Testis (tissue), 3 donors: ENCODE results near the gene FBXO40. TPM values are rescaled to one million over a fixed set of nuclear protein-coding genes. Genes with fewer than 3 reads are reported as not detected.
A peak's percentile ranks its signal among the peaks of the same experiment; 100 is the strongest.
"Not testable (repeated sequence)": the region's sequence is repeated elsewhere in the genome, so short reads cannot be mapped to it uniquely, and the experiment has no call there.

Source experiments
- DNase-seq: peaks from one replicate; pipeline ENCODE4 v3.0.0-alpha.2; 2019
- H3K27ac ChIP-seq, 2 donors: fragments of 200-600 bp; sonication (generic); one replicate each; pipeline ENCODE4 v1.5.1; 2019
- H3K27me3 ChIP-seq: fragments of 200-600 bp; sonication (generic); one replicate; pipeline ENCODE4 v1.5.1; 2019
- H3K36me3 ChIP-seq: fragments of 200-600 bp; sonication (generic); one replicate; pipeline ENCODE4 v1.5.1; 2017; ENCODE audit warnings: low read depth; ENCODE audit errors: missing control alignments
- H3K4me1 ChIP-seq: fragments of 200-600 bp; sonication (generic); one replicate; pipeline ENCODE4 v1.5.1; 2019
- H3K4me3 ChIP-seq, 2 donors: fragments of 200-600 bp; sonication (generic); one replicate each; pipeline ENCODE4 v1.5.1; 2017 to 2019
- H3K9me3 ChIP-seq: fragments of 200-600 bp; sonication (generic); one replicate; pipeline ENCODE4 v1.5.1; 2017
- POLR2A ChIP-seq: fragments of 450-650 bp; IDR thresholded peaks from one replicate; pipeline ENCODE4 v1.6.1; 2017; ENCODE audit warnings: antibody characterized with exemption, mild to moderate bottlenecking, moderate library complexity
- WGBS, 2 donors: methylation state at CpG; one replicate each; pipeline ENCODE4 v1.1.5; 2018; 5-methylcytosine and 5-hydroxymethylcytosine counted together
- intact Hi-C: fragments of 100-400 bp; cut with DNase I; formaldehyde crosslinking; loops from one replicate; pipeline ENCODE4 v1.15.1; 2023; ENCODE audit warnings: low total_unique reads
- polyA plus RNA-seq: library from polyadenylated mRNA; stranded (reverse); fragments of 350-450 nt; fragmentation: Illumina TruSeq; extraction: RNeasy Lipid Tissue Mini Kit (QIAGEN cat#74804); gene quantifications from one replicate; pipeline ENCODE4 v1.2.3, GENCODE V29; 2014; ENCODE audit warnings: low read depth, low replicate concordance; ENCODE audit not compliant: insufficient read depth
- total RNA-seq, 2 donors: library from RNA; depleted of rRNA; stranded (reverse); fragments of >200 nt; gene quantifications; one replicate each; pipeline ENCODE4 v1.2.3, GENCODE V29; 2016
- TF ChIP-seq, protein P1 (sequence below), 3 experiments: fragments of 450-650 bp in 2 of 3; fragments of 200-600 bp in 1 of 3; sonication (generic) in 1 of 3; IDR thresholded peaks; one replicate each; pipeline ENCODE4 v1.5.1; 2016 to 2019; ENCODE audit warnings: antibody characterized with exemption in 3 of 3, mild to moderate bottlenecking in 2 of 3, moderate library complexity in 1 of 3

FBXO40 gene
- total and polyA plus RNA-seq, 3 donors from 2014 or later, result 0.31 to 0.68 (median 0.61) TPM

DNA sequence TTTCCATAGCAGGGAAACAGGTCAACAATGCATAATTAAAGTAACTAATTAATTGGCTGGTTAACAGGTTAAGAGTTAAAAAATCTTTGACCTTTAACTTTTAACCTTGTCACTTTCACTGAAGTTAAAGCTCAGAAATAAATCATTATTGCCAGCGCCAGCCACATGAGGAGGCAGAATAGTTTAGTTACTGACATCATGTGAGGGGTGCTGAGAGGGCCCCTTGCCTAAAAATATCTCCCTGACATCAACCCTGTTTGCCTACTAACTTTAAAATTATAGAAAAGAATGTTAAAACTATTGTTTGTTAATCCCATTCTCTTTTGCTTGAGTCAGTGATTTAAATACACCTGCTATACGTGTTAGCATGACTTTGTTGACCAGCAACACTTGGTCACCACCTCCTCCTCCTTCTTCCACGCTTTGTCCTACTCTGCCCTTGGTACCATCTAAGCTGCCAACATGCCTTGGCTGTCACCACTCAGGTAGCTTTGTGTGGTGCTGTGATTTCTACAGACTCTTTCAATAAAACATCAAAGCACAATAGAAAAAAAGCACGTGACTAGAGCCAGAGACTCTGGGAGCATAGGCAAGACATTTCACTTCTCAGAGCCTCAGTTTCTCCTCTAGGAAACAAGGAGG is 2.7 kb downstream of the FBXO40 start:
- no peak overlapping the region for H3K4me3 ChIP-seq
- H3K27ac ChIP-seq, result no peak overlapping the region
- intact Hi-C loops, result no loop called here
- no peaks in the 10 kb centered on the region for H3K36me3 ChIP-seq
- no peaks in the 10 kb centered on the region for H3K27me3 ChIP-seq
- no peak for TF ChIP-seq POLR2A
- TF ChIP-seq, protein P1, sequence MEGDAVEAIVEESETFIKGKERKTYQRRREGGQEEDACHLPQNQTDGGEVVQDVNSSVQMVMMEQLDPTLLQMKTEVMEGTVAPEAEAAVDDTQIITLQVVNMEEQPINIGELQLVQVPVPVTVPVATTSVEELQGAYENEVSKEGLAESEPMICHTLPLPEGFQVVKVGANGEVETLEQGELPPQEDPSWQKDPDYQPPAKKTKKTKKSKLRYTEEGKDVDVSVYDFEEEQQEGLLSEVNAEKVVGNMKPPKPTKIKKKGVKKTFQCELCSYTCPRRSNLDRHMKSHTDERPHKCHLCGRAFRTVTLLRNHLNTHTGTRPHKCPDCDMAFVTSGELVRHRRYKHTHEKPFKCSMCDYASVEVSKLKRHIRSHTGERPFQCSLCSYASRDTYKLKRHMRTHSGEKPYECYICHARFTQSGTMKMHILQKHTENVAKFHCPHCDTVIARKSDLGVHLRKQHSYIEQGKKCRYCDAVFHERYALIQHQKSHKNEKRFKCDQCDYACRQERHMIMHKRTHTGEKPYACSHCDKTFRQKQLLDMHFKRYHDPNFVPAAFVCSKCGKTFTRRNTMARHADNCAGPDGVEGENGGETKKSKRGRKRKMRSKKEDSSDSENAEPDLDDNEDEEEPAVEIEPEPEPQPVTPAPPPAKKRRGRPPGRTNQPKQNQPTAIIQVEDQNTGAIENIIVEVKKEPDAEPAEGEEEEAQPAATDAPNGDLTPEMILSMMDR (IDR thresholded peaks at IDR 0.05), result no peak
- DNase-seq, result no peak
- H3K4me1 ChIP-seq, result peaks cover 13% of the 10 kb centered on the region
- 90 to 91% methylated on average over 4 of the region's 4 CpGs for WGBS, 2 donors
- H3K9me3 ChIP-seq, result no peaks in the 10 kb centered on the region

DNA sequence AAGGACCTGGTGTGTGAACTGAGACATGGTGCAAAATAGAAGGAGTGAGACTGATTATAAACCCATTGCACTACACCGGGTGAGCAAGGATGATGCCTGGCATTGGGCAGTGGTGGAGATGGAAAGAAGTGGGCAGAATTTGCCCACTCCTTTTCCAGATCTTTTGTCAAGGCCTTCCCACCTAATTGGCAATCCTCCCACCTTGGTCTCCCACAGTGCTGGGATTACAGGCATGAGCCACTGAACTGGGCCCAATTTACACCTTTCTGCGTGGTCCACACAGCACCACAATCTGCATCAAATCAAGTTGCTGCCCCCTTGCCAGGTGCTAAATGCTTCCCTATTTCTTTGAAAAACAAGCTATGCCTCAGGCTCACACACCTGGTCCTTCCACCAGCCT is 5.4 kb downstream of the FBXO40 start:
- 80 to 82% methylated on average over 2 of the region's 2 CpGs for WGBS, 2 donors
- H3K36me3 ChIP-seq, result no peaks in the 10 kb centered on the region
- H3K27me3 ChIP-seq, result no peaks in the 10 kb centered on the region
- TF ChIP-seq, protein P1 (IDR thresholded peaks at IDR 0.05), result no peak
- TF ChIP-seq POLR2A, result no peak
- peaks cover 14% of the 10 kb centered on the region for H3K4me1 ChIP-seq
- intact Hi-C loops, result no loop called here
- DNase-seq, result no peak
- H3K9me3 ChIP-seq, result no peaks in the 10 kb centered on the region
- no peak overlapping the region for H3K4me3 ChIP-seq
- no peak overlapping the region for H3K27ac ChIP-seq

DNA sequence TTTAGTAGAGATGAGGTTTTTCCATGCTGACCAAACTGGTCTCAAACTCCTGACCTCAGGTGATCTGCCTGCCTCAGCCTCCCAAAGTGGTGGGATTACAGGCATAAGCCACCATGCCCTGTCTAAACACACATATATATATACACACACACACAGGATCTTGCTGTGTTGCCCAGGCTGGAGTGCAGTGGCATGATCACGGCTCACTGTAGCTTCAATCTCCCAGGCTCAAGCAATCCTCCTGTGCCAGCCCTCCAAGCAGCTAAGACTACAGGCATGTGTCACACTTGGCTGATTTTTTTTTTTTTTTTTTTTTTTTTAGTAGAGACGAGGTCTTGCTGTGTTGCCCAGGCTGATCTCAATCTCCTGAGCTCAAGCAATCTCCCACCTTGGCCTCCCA is 6.7 kb downstream of the FBXO40 start:
- H3K4me1 ChIP-seq, result peaks cover 14% of the 10 kb centered on the region
- H3K36me3 ChIP-seq, DNase-seq, H3K27ac ChIP-seq, H3K9me3 ChIP-seq, H3K27me3 ChIP-seq, H3K4me3 ChIP-seq, intact Hi-C loops: not testable (repeated sequence)
- WGBS, 2 donors, result 88 to 100% methylated on average over 2 of the region's 2 CpGs

DNA sequence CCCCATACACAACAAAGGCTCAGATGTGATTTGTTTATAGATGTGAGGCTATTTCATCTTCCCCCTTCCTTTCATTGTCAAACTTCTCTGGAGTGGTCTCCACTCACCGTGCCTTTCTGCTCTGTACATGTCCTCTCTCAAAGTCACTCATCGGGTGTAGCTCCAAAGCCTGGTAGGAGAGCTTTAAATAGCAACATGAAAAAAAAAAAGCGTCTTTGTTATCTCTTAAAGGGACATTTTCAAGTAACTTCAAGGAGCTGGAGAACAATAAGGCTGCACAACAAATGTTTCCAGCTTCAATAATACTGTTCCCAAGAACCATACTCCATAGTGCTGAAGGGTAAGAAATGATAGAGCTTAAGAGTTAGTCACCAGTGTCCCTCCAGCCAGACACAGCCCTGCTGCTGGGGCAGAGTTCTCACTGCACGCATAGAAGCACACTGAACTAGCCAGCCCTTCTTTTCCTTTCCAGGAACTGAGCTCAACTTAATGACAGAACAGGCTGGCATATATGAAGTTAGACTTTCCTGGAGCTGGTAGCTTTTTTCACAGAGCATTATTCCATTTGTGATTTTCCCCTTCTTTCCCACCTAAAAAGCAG is 8.1 kb downstream of the FBXO40 start:
- DNase-seq, result peak; percentile 35
- H3K4me3 ChIP-seq, result no peak overlapping the region
- H3K9me3 ChIP-seq, result no peaks in the 10 kb centered on the region
- peaks cover 14% of the 10 kb centered on the region for H3K4me1 ChIP-seq
- no peaks in the 10 kb centered on the region for H3K27me3 ChIP-seq
- TF ChIP-seq, protein P1 (IDR thresholded peaks at IDR 0.05), result no peak
- TF ChIP-seq POLR2A, result no peak
- H3K27ac ChIP-seq, result peak overlapping the region in 1 of 2 donors; percentile 75
- intact Hi-C loops, result no loop called here
- H3K36me3 ChIP-seq, result no peaks in the 10 kb centered on the region
- WGBS, 2 donors, result 18 to 23% methylated on average over 4 of the region's 4 CpGs

GRCh38 chr3:121604759-121605158 is 11.6 kb downstream of the FBXO40 start:
- Histone ChIP-seq H3K4me1 (peaks cover 14% of the 10 kb centered on the region), H3K27ac (no peak overlapping the region), H3K4me3 (no peak overlapping the region), H3K27me3 (no peaks in the 10 kb centered on the region), H3K9me3 (no peaks in the 10 kb centered on the region), H3K36me3 (no peaks in the 10 kb centered on the region)
- intact Hi-C loops, result no loop called here
- no peak for DNase-seq
- TF ChIP-seq POLR2A, result no peak
- TF ChIP-seq, protein P1 (IDR thresholded peaks at IDR 0.05), result no peak
- 90 to 93% methylated on average over 2 of the region's 2 CpGs for WGBS, 2 donors
